ENCODE measurements around the gene DOC2B.

DNA sequence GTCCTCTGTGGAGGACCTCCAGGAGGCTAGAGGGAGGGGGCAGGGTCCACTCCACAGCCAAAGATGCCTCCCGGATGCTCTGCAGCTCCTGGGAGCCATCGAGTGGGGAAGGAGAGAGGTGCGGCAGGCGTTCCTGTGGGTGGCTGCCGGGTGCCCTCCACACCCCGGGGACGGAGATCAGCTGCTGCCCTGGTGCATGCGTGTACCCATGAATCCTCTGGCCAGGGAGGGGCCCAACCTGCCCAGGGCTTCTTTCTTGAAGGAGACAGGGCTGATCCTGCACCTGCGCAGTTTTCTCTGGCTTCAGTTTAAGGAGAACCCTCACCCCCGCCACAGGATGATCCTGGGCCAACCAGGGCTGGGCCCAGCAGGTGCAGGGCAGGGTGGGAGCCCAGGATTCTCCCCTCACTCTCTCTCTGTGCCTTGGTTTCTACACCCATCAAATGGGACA lies 33.5 kb upstream of the DOC2B start:
- TF ChIP-seq, protein P1, sequence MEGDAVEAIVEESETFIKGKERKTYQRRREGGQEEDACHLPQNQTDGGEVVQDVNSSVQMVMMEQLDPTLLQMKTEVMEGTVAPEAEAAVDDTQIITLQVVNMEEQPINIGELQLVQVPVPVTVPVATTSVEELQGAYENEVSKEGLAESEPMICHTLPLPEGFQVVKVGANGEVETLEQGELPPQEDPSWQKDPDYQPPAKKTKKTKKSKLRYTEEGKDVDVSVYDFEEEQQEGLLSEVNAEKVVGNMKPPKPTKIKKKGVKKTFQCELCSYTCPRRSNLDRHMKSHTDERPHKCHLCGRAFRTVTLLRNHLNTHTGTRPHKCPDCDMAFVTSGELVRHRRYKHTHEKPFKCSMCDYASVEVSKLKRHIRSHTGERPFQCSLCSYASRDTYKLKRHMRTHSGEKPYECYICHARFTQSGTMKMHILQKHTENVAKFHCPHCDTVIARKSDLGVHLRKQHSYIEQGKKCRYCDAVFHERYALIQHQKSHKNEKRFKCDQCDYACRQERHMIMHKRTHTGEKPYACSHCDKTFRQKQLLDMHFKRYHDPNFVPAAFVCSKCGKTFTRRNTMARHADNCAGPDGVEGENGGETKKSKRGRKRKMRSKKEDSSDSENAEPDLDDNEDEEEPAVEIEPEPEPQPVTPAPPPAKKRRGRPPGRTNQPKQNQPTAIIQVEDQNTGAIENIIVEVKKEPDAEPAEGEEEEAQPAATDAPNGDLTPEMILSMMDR (IDR thresholded peaks at IDR 0.05), result no peak
- no peak for TF ChIP-seq POLR2A (IDR thresholded peaks at IDR 0.05)

All from right lobe of liver (tissue), 4 donors.